ENCODE results near the gene CDK18.
"Not testable (repeated sequence)": the region's sequence is repeated elsewhere in the genome, so short reads cannot be mapped to it uniquely, and the experiment has no call there.

The CDK18 gene

GRCh38 chr1:205480349-205480985 lies 24.0 kb upstream of the CDK18 start:
- peak in 2 of 3 donors; percentile 24 to 29 for DNase-seq (ENCODE audit: low read depth in 3 of 3, low spot score in 1 of 3)

GRCh38 chr1:205481218-205481617 lies 23.3 kb upstream of the CDK18 start:
- no peak for DNase-seq (ENCODE audit: low read depth in 3 of 3, low spot score in 1 of 3)

GRCh38 chr1:205481629-205482151 lies 22.8 kb upstream of the CDK18 start:
- no peak for DNase-seq (ENCODE audit: low read depth in 3 of 3, low spot score in 1 of 3)

- DNase-seq (ENCODE audit: low read depth in 3 of 3, low spot score in 1 of 3), result not testable (repeated sequence)
Measured at GRCh38 chr1:205482587-205482986, 21.9 kb upstream of the CDK18 start.

- no peak for DNase-seq (ENCODE audit: low read depth in 3 of 3, low spot score in 1 of 3)
Measured at GRCh38 chr1:205483372-205483771, 21.1 kb upstream of the CDK18 start.

- peak in 2 of 3 donors; percentile 39 to 42 for DNase-seq (ENCODE audit: low read depth in 3 of 3, low spot score in 1 of 3)
Measured at GRCh38 chr1:205484985-205485967, 19.2 kb upstream of the CDK18 start.

GRCh38 chr1:205486258-205486657 lies 18.2 kb upstream of the CDK18 start:
- DNase-seq (ENCODE audit: low read depth in 3 of 3, low spot score in 1 of 3), result no peak

GRCh38 chr1:205488074-205488723 lies 16.3 kb upstream of the CDK18 start:
- no peak for DNase-seq (ENCODE audit: low read depth in 3 of 3, low spot score in 1 of 3)

GRCh38 chr1:205491794-205492193 lies 12.7 kb upstream of the CDK18 start:
- no peak for DNase-seq (ENCODE audit: low read depth in 3 of 3, low spot score in 1 of 3)

GRCh38 chr1:205492201-205492667 lies 12.2 kb upstream of the CDK18 start:
- DNase-seq (ENCODE audit: low read depth in 3 of 3, low spot score in 1 of 3), result no peak

- no peak for DNase-seq (ENCODE audit: low read depth in 3 of 3, low spot score in 1 of 3)
Measured at GRCh38 chr1:205492774-205493173, 11.7 kb upstream of the CDK18 start.

GRCh38 chr1:205493241-205494085 lies 11.0 kb upstream of the CDK18 start:
- DNase-seq (ENCODE audit: low read depth in 3 of 3, low spot score in 1 of 3), result no peak

GRCh38 chr1:205494115-205494514 lies 10.4 kb upstream of the CDK18 start:
- no peak for DNase-seq (ENCODE audit: low read depth in 3 of 3, low spot score in 1 of 3)

GRCh38 chr1:205495237-205495823 lies 9.1 kb upstream of the CDK18 start:
- DNase-seq (ENCODE audit: low read depth in 3 of 3, low spot score in 1 of 3), result no peak

GRCh38 chr1:205496661-205497060 lies 7.8 kb upstream of the CDK18 start:
- no peak for DNase-seq (ENCODE audit: low read depth in 3 of 3, low spot score in 1 of 3)

GRCh38 chr1:205497351-205497750 lies 7.1 kb upstream of the CDK18 start:
- DNase-seq (ENCODE audit: low read depth in 3 of 3, low spot score in 1 of 3), result no peak

- DNase-seq (ENCODE audit: low read depth in 3 of 3, low spot score in 1 of 3), result no peak
Measured at GRCh38 chr1:205499789-205500188, 4.7 kb upstream of the CDK18 start.

GRCh38 chr1:205500240-205501233 lies 3.9 kb upstream of the CDK18 start:
- no peak for DNase-seq (ENCODE audit: low read depth in 3 of 3, low spot score in 1 of 3)

Data from stimulated activated CD4-positive, alpha-beta T cell treated with anti-CD3 and anti-CD28 coated beads, TNF-alpha, amount 100 ng/mL, for 1 hour (primary cell).